Daoy (cell line): ENCODE data around the gene PIGW. TPM values are rescaled to one million over a fixed set of nuclear protein-coding genes. Genes with fewer than 3 reads are reported as not detected.

ENCODE experiments used
- DNase-seq: peaks from one replicate; pipeline ENCODE4 v3.0.0-alpha.2; 2015; ENCODE audit warnings: low read depth
- total RNA-seq: library from RNA; depleted of rRNA; stranded (reverse); fragments of >200 nt; shearing (Covaris generic); gene quantifications from 2 replicates; pipeline ENCODE4 v1.2.3, GENCODE V29; 2014; rRNA removed

PIGW gene
- total RNA-seq, result 6.3 and 6.6 TPM in 2 replicates

GRCh38 chr17:36534840-36535668 is at the start of gene PIGW, which contains the start of gene MYO19:
Gene PIGW, plus strand, starts transcription at chr17:36534987. Its CDS starts 2,115 bp downstream, at chr17:36537102.
Gene MYO19, minus strand, starts transcription at chr17:36534868. Its CDS starts 2,330 bp downstream, at chr17:36532538.
- DNase-seq, result peak; percentile 92

GRCh38 chr17:36485027-36485426 is 49.8 kb upstream of the PIGW start:
- DNase-seq, result no peak

- no peak for DNase-seq
Observed at GRCh38 chr17:36485805-36486203, 49.0 kb upstream of the PIGW start.

- DNase-seq, result peak; percentile 93
Observed at GRCh38 chr17:36486204-36487194, 48.3 kb upstream of the PIGW start, which contains the start of gene ZNHIT3. Gene ZNHIT3, plus strand, starts transcription at chr17:36486681. Its CDS starts 19 bp downstream, at chr17:36486700.

- DNase-seq, result no peak
Observed at GRCh38 chr17:36493956-36494355, 40.8 kb upstream of the PIGW start.

GRCh38 chr17:36494674-36495073 is 40.1 kb upstream of the PIGW start:
- DNase-seq, result no peak

- no peak for DNase-seq
Observed at GRCh38 chr17:36495076-36495578, 39.7 kb upstream of the PIGW start.

- no peak for DNase-seq
Observed at GRCh38 chr17:36496018-36496789, 38.6 kb upstream of the PIGW start.

GRCh38 chr17:36498155-36498554 is 36.6 kb upstream of the PIGW start:
- no peak for DNase-seq

GRCh38 chr17:36498560-36499300 is 36.1 kb upstream of the PIGW start:
- no peak for DNase-seq

- no peak for DNase-seq
Observed at GRCh38 chr17:36500745-36501225, 34.0 kb upstream of the PIGW start.

- DNase-seq, result no peak
Observed at GRCh38 chr17:36501351-36501750, 33.4 kb upstream of the PIGW start.

GRCh38 chr17:36501963-36502362 is 32.8 kb upstream of the PIGW start:
- DNase-seq, result no peak

- DNase-seq, result no peak
Observed at GRCh38 chr17:36503456-36504155, 31.2 kb upstream of the PIGW start.

- no peak for DNase-seq
Observed at GRCh38 chr17:36504156-36504545, 30.6 kb upstream of the PIGW start.

GRCh38 chr17:36505171-36505570 is 29.6 kb upstream of the PIGW start:
- no peak for DNase-seq

GRCh38 chr17:36506249-36506826 is 28.4 kb upstream of the PIGW start:
- DNase-seq, result no peak

GRCh38 chr17:36506831-36507230 is 28.0 kb upstream of the PIGW start:
- no peak for DNase-seq

GRCh38 chr17:36507266-36507665 is 27.5 kb upstream of the PIGW start:
- DNase-seq, result no peak
